Measurements from ENCODE around the gene SCGB3A1. TPM values are rescaled to one million over a fixed set of nuclear protein-coding genes. Genes with fewer than 3 reads are reported as not detected.

Gene SCGB3A1
- not detected for total RNA-seq
- polyA plus RNA-seq = not detected
- long read RNA-seq, donor 1 = 0 reads
- long read RNA-seq, donor 2 = 0 reads
- long read RNA-seq, donor 3 = 0 reads
- long read RNA-seq, donor 4 = 0 reads

- intact Hi-C loops (cut with DNase I) = no loop called here
- DNase-seq (peak in 1 of 3 donors; percentile 70), ATAC-seq (no peak)
- no peak within 1 kb of the TSS for H3K27ac ChIP-seq (ENCODE audit: low read length)
- H3K27me3 ChIP-seq (ENCODE audit: control insufficient read depth, insufficient read depth) = no peaks in the 10 kb centered on the region
- H3K9me3 ChIP-seq (ENCODE audit: control insufficient read depth, low read length) = no peaks in the 10 kb centered on the region
- no peaks in the 10 kb centered on the region for H3K4me1 ChIP-seq (ENCODE audit: control insufficient read depth, insufficient read depth, low read length)
- H3K4me3 ChIP-seq (ENCODE audit: low read length) = peak within 1 kb of the TSS; percentile 30
- WGBS = 5% methylated on average over 60 of the region's 60 CpGs
These were observed at the start of gene SCGB3A1 for GRCh38 chr5:180591311-180591887. TSS of gene SCGB3A1 (minus strand) at chr5:180591499. CDS start at chr5:180591462, 37 bp downstream.

DNA sequence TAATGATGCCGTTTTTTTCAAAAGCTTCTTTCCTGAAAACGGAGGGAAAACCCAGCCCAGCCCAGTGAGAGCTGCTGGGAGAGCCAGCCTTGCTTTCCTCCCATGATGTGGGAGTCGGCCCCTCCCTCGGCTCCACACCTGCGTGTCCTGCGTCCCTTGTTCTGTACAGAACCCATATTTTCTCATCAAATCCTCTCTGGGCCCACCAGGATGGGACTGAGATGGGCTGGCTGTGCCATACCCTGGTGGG lies 49.2 kb upstream of the SCGB3A1 start:
- Histone ChIP-seq H3K4me3 (ENCODE audit: low read length) (no peak overlapping the region), H3K9me3 (ENCODE audit: control insufficient read depth, low read length) (no peaks in the 10 kb centered on the region), H3K27ac (ENCODE audit: low read length) (no peak overlapping the region), H3K27me3 (ENCODE audit: control insufficient read depth, insufficient read depth) (no peaks in the 10 kb centered on the region), H3K4me1 (ENCODE audit: control insufficient read depth, insufficient read depth, low read length) (no peaks in the 10 kb centered on the region)
- no peak for DNase-seq
- intact Hi-C loops (cut with DNase I) = no loop called here
- 56% methylated on average over 6 of the region's 6 CpGs for WGBS
- ATAC-seq = no peak

DNA sequence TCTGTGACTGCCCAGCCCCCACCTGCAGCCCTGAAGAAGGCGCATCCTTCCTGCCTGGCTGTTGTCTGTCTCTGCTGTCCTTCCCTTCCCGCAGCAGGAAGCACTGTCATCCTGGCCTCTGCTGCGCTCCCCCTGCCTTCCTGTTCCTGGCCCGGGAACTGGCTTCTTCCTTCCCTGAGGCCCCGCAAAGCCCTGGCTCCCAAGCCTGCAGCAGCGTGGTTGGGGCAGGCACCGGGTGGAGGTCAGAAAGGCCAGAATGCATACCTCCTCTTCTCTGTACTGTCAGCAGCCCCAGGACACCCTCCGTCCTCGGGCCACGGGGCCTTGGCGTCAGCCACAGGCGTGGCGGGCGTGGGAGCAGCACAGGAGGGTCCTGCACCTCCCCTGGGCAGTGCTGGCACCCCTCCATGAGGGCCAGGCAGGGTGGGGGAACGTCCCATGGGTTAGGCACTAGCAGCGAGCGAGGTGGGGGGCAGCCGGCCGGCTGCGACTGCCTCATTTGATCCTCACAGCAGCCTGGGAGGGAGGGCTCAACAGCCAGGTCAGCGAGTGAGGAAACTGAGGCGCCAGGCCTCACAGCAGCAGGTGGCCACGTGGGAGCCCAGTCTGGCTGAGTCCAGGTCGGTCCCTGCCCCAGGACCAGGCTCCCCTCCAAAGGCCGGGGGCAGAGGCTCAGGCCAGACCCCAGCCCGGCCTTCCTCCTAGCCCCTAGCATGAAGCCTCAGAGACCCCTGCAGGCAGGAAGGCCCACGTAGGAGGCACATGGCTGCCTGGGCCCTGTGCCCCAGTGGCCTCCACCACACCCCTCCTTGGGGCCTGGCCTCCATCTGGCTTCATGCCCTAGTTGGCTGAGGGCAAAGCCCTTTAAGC lies 48.7 kb upstream of the SCGB3A1 start:
- Histone ChIP-seq H3K27ac (ENCODE audit: low read length) (no peak overlapping the region), H3K27me3 (ENCODE audit: control insufficient read depth, insufficient read depth) (no peaks in the 10 kb centered on the region), H3K4me3 (ENCODE audit: low read length) (no peak overlapping the region), H3K4me1 (ENCODE audit: control insufficient read depth, insufficient read depth, low read length) (no peaks in the 10 kb centered on the region), H3K9me3 (ENCODE audit: control insufficient read depth, low read length) (no peaks in the 10 kb centered on the region)
- DNase-seq = peak in 1 of 3 donors; percentile 38
- WGBS = 62% methylated on average over 27 of the region's 27 CpGs
- no peak for ATAC-seq
- intact Hi-C loops (cut with DNase I) = no loop called here

- no peak for ATAC-seq
- WGBS = 64% methylated on average over 3 of the region's 3 CpGs
These were observed 48.0 kb upstream of the SCGB3A1 start for GRCh38 chr5:180639287-180639686.

GRCh38 chr5:180637962-180638680 lies 46.8 kb upstream of the SCGB3A1 start:
- H3K4me1 ChIP-seq (ENCODE audit: control insufficient read depth, insufficient read depth, low read length) = no peaks in the 10 kb centered on the region
- H3K9me3 ChIP-seq (ENCODE audit: control insufficient read depth, low read length) = no peaks in the 10 kb centered on the region
- DNase-seq = no peak
- H3K27me3 ChIP-seq (ENCODE audit: control insufficient read depth, insufficient read depth) = no peaks in the 10 kb centered on the region
- H3K27ac ChIP-seq (ENCODE audit: low read length) = no peak overlapping the region
- no peak overlapping the region for H3K4me3 ChIP-seq (ENCODE audit: low read length)
- WGBS = 69% methylated on average over 20 of the region's 20 CpGs
- intact Hi-C loops (cut with DNase I) = no loop called here
- no peak for ATAC-seq

More at GRCh38 chr5:180639287-180639686, 48.0 kb upstream of the SCGB3A1 start:
- DNase-seq = no peak
- intact Hi-C loops (cut with DNase I) = no loop called here
- H3K9me3 ChIP-seq (ENCODE audit: control insufficient read depth, low read length) = no peaks in the 10 kb centered on the region
- H3K4me3 ChIP-seq (ENCODE audit: low read length) = no peak overlapping the region
- no peak overlapping the region for H3K27ac ChIP-seq (ENCODE audit: low read length)
- no peaks in the 10 kb centered on the region for H3K27me3 ChIP-seq (ENCODE audit: control insufficient read depth, insufficient read depth)
- H3K4me1 ChIP-seq (ENCODE audit: control insufficient read depth, insufficient read depth, low read length) = no peaks in the 10 kb centered on the region

- 49% methylated on average over 18 of the region's 18 CpGs for WGBS
- H3K9me3 ChIP-seq (ENCODE audit: control insufficient read depth, low read length) = no peaks in the 10 kb centered on the region
- peak in 1 of 3 donors; percentile 36 for DNase-seq
- H3K27me3 ChIP-seq (ENCODE audit: control insufficient read depth, insufficient read depth) = no peaks in the 10 kb centered on the region
- intact Hi-C loops (cut with DNase I) = no loop called here
- ATAC-seq = no peak
- H3K4me3 ChIP-seq (ENCODE audit: low read length) = no peak overlapping the region
- H3K4me1 ChIP-seq (ENCODE audit: control insufficient read depth, insufficient read depth, low read length) = no peaks in the 10 kb centered on the region
- H3K27ac ChIP-seq (ENCODE audit: low read length) = no peak overlapping the region
These were observed 45.2 kb upstream of the SCGB3A1 start for GRCh38 chr5:180636403-180637075.

DNA sequence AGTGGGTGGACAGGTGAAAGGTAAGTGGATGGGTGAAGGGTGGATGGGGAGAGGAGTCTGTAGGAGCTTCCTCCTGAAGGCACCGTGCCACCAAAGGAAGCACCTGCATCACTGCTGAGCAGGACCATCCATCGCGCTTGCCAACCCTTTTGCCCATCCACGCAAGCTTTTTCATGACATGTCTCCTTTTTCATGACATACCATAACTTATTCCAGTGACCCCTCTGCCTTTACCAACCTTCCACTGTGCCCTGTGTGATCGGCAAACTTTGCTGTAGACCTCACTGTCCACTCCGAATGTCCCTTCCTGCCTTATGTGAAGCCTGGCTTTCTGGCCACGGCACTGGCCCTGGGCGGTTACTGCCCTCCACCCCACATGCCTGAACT lies 44.7 kb upstream of the SCGB3A1 start:
- Histone ChIP-seq H3K4me1 (ENCODE audit: control insufficient read depth, insufficient read depth, low read length) (no peaks in the 10 kb centered on the region), H3K27me3 (ENCODE audit: control insufficient read depth, insufficient read depth) (no peaks in the 10 kb centered on the region), H3K9me3 (ENCODE audit: control insufficient read depth, low read length) (no peaks in the 10 kb centered on the region), H3K27ac (ENCODE audit: low read length) (no peak overlapping the region), H3K4me3 (ENCODE audit: low read length) (no peak overlapping the region)
- DNase-seq (no peak), ATAC-seq (no peak)
- intact Hi-C loops (cut with DNase I) = no loop called here
- WGBS = 80% methylated on average over 8 of the region's 8 CpGs

- 74% methylated on average over 14 of the region's 14 CpGs for WGBS
- Histone ChIP-seq H3K4me3 (ENCODE audit: low read length) (no peak overlapping the region), H3K27me3 (ENCODE audit: control insufficient read depth, insufficient read depth) (no peaks in the 10 kb centered on the region), H3K4me1 (ENCODE audit: control insufficient read depth, insufficient read depth, low read length) (no peaks in the 10 kb centered on the region), H3K9me3 (ENCODE audit: control insufficient read depth, low read length) (no peaks in the 10 kb centered on the region), H3K27ac (ENCODE audit: low read length) (no peak overlapping the region)
- no peak for ATAC-seq
- intact Hi-C loops (cut with DNase I) = no loop called here
- peak in 1 of 3 donors; percentile 23 for DNase-seq
These were observed 42.2 kb upstream of the SCGB3A1 start for GRCh38 chr5:180633283-180634177.

- Histone ChIP-seq H3K9me3 (ENCODE audit: control insufficient read depth, low read length) (no peaks in the 10 kb centered on the region), H3K27ac (ENCODE audit: low read length) (no peak overlapping the region), H3K4me3 (ENCODE audit: low read length) (no peak overlapping the region), H3K4me1 (ENCODE audit: control insufficient read depth, insufficient read depth, low read length) (no peaks in the 10 kb centered on the region), H3K27me3 (ENCODE audit: control insufficient read depth, insufficient read depth) (no peaks in the 10 kb centered on the region)
- ATAC-seq (peak in 1 of 2 donors; percentile 8), DNase-seq (peak in 1 of 3 donors; percentile 51)
- WGBS = 54% methylated on average over 10 of the region's 10 CpGs
- intact Hi-C loops (cut with DNase I) = no loop called here
These were observed 41.5 kb upstream of the SCGB3A1 start for GRCh38 chr5:180632768-180633167.

Measured in right cardiac atrium (tissue), 5 donors.